ENCODE data around the gene ZSCAN26.

The ZSCAN26 gene

GRCh38 chr6:28323813-28324424, 57.0 kb downstream of the ZSCAN26 start:
- no peak for DNase-seq

- DNase-seq, result no peak
These were observed 59.5 kb downstream of the ZSCAN26 start for GRCh38 chr6:28326371-28326948.
